GM13976 (cell line): ENCODE measurements around the gene HIF3A.

Experiments used
- DNase-seq: peaks from one replicate; pipeline ENCODE4 v3.0.0; 2012; ENCODE audit warnings: low spot score
- CTCF ChIP-seq: IDR thresholded peaks from 2 replicates; pipeline ENCODE4 v1.5.1; 2012; ENCODE audit warnings: borderline replicate concordance, mild to moderate bottlenecking; ENCODE audit not compliant: insufficient read depth; ENCODE audit errors: extremely low read depth, missing control alignments, control extremely low read depth
- in situ Hi-C: fragments of 300-500 bp; cut with MboI; formaldehyde crosslinking; loops from one replicate; pipeline ENCODE4 v1.12.0; 2022; ENCODE audit warnings: low sequenced_read_pairs, mixed read lengths, inconsistent platforms; ENCODE audit not compliant: unreplicated experiment

The HIF3A gene

GRCh38 chr19:46294494-46294893 lies 2.3 kb upstream of the HIF3A start:
- DNase-seq: no peak
- in situ Hi-C loops: no loop called here

DNA sequence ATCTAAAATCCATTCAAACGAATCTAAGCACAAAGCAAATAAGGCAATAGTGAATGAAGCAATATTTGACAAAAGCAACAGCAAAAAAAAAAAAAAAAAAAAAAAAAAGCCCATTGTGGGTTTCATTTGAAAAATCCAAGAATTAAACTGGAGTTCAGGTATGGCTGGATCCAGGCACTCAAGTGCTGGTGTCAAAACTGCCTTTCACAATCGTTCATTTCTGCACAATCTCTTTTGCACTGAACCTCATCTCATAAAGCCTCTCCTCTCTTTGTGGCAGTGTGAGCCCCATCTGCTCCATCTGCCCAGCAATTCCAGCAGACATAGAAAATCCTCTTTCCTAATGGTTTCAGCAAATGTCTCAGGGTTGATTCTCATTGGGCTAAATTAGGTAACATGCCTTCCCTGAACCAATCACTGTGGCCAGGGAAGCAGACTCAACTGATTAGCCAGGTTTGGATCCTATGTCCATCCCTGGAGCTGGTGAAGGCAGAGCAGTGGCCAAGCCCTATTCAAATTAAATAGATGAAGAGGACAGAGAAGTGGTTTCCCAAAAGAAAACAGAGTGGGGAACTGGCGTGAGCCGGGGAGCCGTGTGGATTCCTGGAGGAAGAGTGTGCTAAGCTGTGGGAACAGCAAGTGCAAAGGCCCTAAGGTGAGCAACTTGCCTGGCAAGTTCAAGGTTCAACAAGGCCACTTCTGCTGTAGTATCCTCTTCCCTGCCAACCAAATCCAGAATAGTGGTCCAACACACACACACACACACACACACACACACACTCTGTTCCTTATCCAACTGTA lies 1.2 kb upstream of the HIF3A start:
- DNase-seq: no peak
- no peak for TF ChIP-seq CTCF
- in situ Hi-C loops: no loop called here

More at GRCh38 chr19:46294494-46294893, 2.3 kb upstream of the HIF3A start:
- TF ChIP-seq CTCF: no peak

GRCh38 chr19:46296202-46296480 lies 701 bp upstream of the HIF3A start:
- no peak for TF ChIP-seq CTCF
- DNase-seq: no peak
- in situ Hi-C loops: no loop called here

DNA sequence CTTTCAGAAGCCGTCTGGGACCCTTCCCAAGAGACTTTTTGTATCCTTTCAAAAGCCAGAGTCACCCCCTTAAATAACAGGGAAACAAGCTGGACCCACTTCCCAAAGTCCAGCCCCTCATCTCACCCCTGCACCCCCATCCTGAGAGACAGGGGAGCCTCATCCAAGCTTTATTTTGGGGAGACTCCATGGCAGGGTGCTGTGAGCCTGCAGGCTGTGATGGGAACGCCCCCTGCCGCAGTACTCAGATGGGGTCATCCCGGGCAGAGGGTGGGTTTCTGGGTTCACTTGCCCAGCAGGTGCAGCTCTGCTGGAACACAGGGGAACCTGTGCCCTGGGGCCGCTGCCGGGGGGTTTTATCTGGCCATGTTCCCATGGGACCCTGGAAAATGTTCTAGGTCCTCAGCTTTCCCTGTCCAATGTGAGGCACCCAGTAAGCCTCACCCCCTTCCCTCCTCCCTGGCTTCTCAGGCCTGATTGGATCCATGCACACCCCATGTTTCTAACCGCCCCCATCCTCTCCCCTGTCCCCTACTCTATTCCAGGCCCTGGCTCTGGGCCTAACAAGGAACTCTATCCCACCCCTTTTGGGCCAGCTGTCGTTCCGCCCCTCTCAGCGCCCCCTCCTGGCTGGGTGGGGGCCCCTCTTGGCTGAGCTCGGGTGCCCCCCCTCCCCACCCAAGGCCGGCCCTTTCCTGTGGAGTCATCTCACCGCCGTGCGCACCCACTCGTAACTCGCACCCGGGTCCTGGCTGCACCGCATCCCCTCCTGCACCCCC lies 1.0 kb downstream of the HIF3A start:
- DNase-seq: no peak
- in situ Hi-C loops: no loop called here
- no peak for TF ChIP-seq CTCF

- no peak for TF ChIP-seq CTCF
- in situ Hi-C loops: no loop called here
- DNase-seq: no peak
Measured at GRCh38 chr19:46298479-46299003, 1.7 kb downstream of the HIF3A start.

DNA sequence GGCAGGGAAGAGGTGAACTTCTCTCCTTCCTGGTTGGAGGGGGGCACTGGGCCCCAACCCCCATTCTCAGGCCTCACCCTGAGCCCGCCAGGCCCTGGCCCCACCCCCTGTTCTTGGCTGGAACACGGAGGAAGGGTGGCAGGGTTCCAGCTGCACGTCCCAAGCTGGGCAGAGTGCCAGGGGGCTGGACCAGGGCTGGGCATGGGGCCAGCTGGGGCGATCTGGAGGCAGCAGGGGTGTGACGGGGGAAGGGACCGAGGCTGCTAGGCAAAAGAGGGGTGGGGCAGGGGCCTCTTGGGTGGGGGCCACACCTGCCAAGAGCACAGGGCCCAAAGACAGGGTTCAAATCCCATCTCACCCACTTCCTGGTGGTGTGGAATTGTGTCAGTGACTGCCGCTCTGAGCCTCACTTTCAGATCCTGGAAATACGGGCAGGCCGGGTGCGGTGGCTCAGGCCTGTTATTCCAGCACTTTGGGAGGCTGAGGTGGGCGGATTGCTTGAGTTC lies 2.2 kb downstream of the HIF3A start:
- no peak for DNase-seq

More for the DNA sequence above, 2.2 kb downstream of the HIF3A start:
- in situ Hi-C loops: no loop called here
- no peak for TF ChIP-seq CTCF
